Heart right ventricle (tissue), 16 donors: Measurements from ENCODE around the gene CPZ. TPM values are rescaled to one million over a fixed set of nuclear protein-coding genes. Genes with fewer than 3 reads are reported as not detected.

Experiments
- ATAC-seq, 8 donors: fragments of 200-7000 bp; cut with Tn5 transposase; one replicate each; pipeline ENCODE4 v1.9.1; 2020; ENCODE audit warnings: mild to moderate bottlenecking in 8 of 8, moderate library complexity in 8 of 8, moderate number of reproducible peaks in 1 of 8
- DNase-seq, 2 donors: peaks; one replicate each; pipeline ENCODE4 v3.0.0-alpha.2; 2020
- H3K27ac ChIP-seq, 10 donors: fragments of 200-600 bp; sonication (generic) in 2 of 10; one replicate each; pipeline versions ENCODE4 v1.5.0 to v1.8.0; 2020 to 2022; ENCODE audit warnings: mild to moderate bottlenecking in 3 of 10
- H3K27me3 ChIP-seq, 7 donors: fragments of 200-600 bp; one replicate each; pipeline ENCODE4 v1.8.0; 2021 to 2022; ENCODE audit warnings: mild to moderate bottlenecking in 2 of 7
- H3K36me3 ChIP-seq, 9 donors: fragments of 200-600 bp; sonication (generic) in 1 of 9; one replicate each; pipeline versions ENCODE4 v1.5.0 to v1.8.0; 2020 to 2022; ENCODE audit warnings: mild to moderate bottlenecking in 2 of 9
- H3K4me1 ChIP-seq, 9 donors: fragments of 200-600 bp; sonication (generic) in 1 of 9; one replicate each; pipeline versions ENCODE4 v1.5.0 to v1.8.0; 2020 to 2022; ENCODE audit warnings: mild to moderate bottlenecking in 4 of 9
- H3K4me3 ChIP-seq, 10 donors: fragments of 200-600 bp; sonication (generic) in 2 of 10; one replicate each; pipeline versions ENCODE4 v1.5.0 to v1.8.0; 2020 to 2022; ENCODE audit warnings: mild to moderate bottlenecking in 7 of 10, moderate library complexity in 2 of 10
- H3K9me3 ChIP-seq, 11 donors: fragments of 200-600 bp in 10 of 11; sonication (generic) in 2 of 11; one replicate each; pipeline versions ENCODE4 v1.5.0 to v1.8.0; 2013 to 2022; ENCODE audit warnings: mild to moderate bottlenecking in 2 of 11, control low read depth in 1 of 11, moderate library complexity in 1 of 11
- CTCF ChIP-seq, 9 donors: fragments of 200-600 bp; sonication (generic) in 2 of 9; IDR thresholded peaks; one replicate each; pipeline versions ENCODE4 v1.5.0 to v1.8.0; 2021 to 2022; ENCODE audit warnings: antibody characterized with exemption in 9 of 9, mild to moderate bottlenecking in 5 of 9, moderate library complexity in 1 of 9
- WGBS, 2 donors: extraction: QIAGEN DNeasy Blood & Tissue Kit; methylation state at CpG; one replicate each; pipeline ENCODE4 v1.1.7; 2013; ENCODE audit warnings: inconsistent platforms in 1 of 2; 5-methylcytosine and 5-hydroxymethylcytosine counted together
- intact Hi-C, 10 donors: fragments of 100-400 bp; cut with DNase I; formaldehyde crosslinking; loops; one replicate each; pipeline versions ENCODE4 v1.11.1 to v1.14.2; 2022
- polyA plus RNA-seq, 2 donors: library from polyadenylated mRNA; stranded (reverse); fragments of 200-250 nt; gene quantifications; one replicate each; pipeline ENCODE4 v1.2.3, GENCODE V29; 2013
- total RNA-seq, 10 donors: library from RNA; stranded (reverse); fragmentation: NEBNext Ultra II Directional in 3 of 10; extraction: Animal tissue kit (Norgen Biotek cat#: 25700) in 3 of 10; gene quantifications; one replicate each; pipeline versions ENCODE4 v1.2.1 to v1.2.4, GENCODE V29; 2021 to 2023
- donor health status: Arrhythmogenic right ventricular cardiomyopathy.
- donor health status: ischemic (EF 13 %, LVEDD 7.1; RV severe dilation, severe dysfunction).
- donor health status: healthy with polysubstance abuse.
- donor health status: DM: no; HTN: yes; CAD: no.
- donor health status: DM: no; HTN: no; CAD: no.
- donor health status: ischemic (EF 25% LVEDD 6.9; RV normal size, moderate dysfunction).
- donor health status: ischemic (EF 25% LVEDD 5.7; RV mildly dilated, moderate dysfunction).
- donor health status: healthy.
- donor health status: DM: yes; HTN: yes; CAD: no.
- donor health status: Ischemic cardiomyopathy.
- donor health status: ischemic (EF 35%, LVEDD 5.7; RV mildly dilated, moderate dysfunction).
- donor health status: nonischemic (EF 11% LVEDD 7.7; RV severe dilation, severe dysfunction).
- donor health status: DM: yes; HTN: yes; CAD: no.
- donor health status: PGD.
- donor health status: ischemic (EF 29% LVEDD 5.4; RV normal size, mild dysfunction).
- donor health status: nonischemic (EF 23%, LVEDD 6.1; RV moderate dilation, normal function).

Gene CPZ
- total and polyA plus RNA-seq, 12 donors = 0.12 to 0.85 (median 0.70) TPM; not detected in 5

DNA sequence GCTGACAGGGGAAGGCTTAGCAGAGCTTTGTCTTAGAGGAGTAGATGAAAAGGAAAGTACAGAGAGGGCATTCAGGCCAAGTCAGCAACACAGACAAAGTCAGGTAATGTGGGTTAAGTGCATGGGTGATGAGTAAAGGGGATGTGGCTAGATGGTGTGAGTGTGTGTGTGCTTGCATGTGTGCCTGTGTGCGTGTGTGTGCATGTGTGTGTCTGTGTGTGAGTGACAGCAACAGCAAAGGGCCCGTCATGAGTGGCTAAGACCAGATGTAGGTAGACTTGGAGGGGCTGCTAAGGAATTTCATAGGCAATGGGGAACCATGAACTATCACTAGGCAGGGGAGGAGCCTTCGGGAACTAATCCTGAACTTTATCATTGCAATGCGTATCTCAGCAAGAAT, 14.6 kb upstream of the CPZ start:
- DNase-seq (no peak), ATAC-seq (no peak)
- Histone ChIP-seq H3K4me3 (no peak overlapping the region), H3K9me3 (no peaks in the 10 kb centered on the region), H3K36me3 (no peaks in the 10 kb centered on the region), H3K4me1 (no peaks in the 10 kb centered on the region), H3K27ac (no peak overlapping the region), H3K27me3 (peaks cover 10 to 62% (median 59%) of the 10 kb centered on the region in 7 donors)
- intact Hi-C loops = no loop called here
- WGBS, 2 donors = 68 to 71% methylated on average over 4 of the region's 4 CpGs
- TF ChIP-seq CTCF (IDR thresholded peaks at IDR 0.05) = no peak

DNA sequence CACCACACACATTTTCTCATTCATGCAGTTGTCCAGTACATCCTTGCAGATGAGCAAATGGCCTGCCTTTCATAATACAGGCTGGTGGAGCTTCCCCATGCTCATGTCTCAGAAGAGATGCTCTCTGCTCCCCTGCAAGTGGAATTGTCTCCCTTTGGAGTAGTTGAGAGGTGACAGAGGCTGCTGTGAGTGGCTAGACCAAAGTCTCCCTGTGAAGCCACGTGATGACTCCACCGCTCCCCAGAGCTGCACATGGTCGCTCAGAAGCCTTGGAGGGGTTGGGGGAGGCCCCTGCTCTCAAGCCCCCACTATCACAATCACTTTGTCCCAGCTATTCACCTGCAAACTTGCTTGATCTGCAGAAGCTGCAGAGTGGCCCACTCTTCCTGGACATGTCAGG, 13.8 kb upstream of the CPZ start:
- WGBS, 2 donors = 66 to 81% methylated on average over 3 of the region's 3 CpGs
- no peak for DNase-seq

GRCh38 chr4:8579526-8580320, 12.8 kb upstream of the CPZ start:
- 20 to 25% methylated on average over 12 of the region's 12 CpGs for WGBS, 2 donors

More for the DNA sequence above, 13.8 kb upstream of the CPZ start:
- no peak for ATAC-seq
- no peaks in the 10 kb centered on the region for H3K4me1 ChIP-seq
- intact Hi-C loops = no loop called here
- no peak for TF ChIP-seq CTCF (IDR thresholded peaks at IDR 0.05)
- H3K9me3 ChIP-seq = no peaks in the 10 kb centered on the region
- no peak overlapping the region for H3K4me3 ChIP-seq
- no peaks in the 10 kb centered on the region for H3K36me3 ChIP-seq
- no peak overlapping the region for H3K27ac ChIP-seq
- H3K27me3 ChIP-seq = peaks cover 10 to 69% (median 64%) of the 10 kb centered on the region in 7 donors

More at GRCh38 chr4:8579526-8580320, 12.8 kb upstream of the CPZ start:
- TF ChIP-seq CTCF (IDR thresholded peaks at IDR 0.05) = no peak
- H3K9me3 ChIP-seq = no peaks in the 10 kb centered on the region
- ATAC-seq (no peak), DNase-seq (no peak)
- no peaks in the 10 kb centered on the region for H3K36me3 ChIP-seq
- H3K27ac ChIP-seq = no peak overlapping the region
- intact Hi-C loops = no loop called here
- no peak overlapping the region for H3K4me3 ChIP-seq
- no peaks in the 10 kb centered on the region for H3K4me1 ChIP-seq
- H3K27me3 ChIP-seq = peaks cover 10 to 77% (median 70%) of the 10 kb centered on the region in 7 donors
